HepG2 (cell line): ENCODE results near the gene USP36. TPM values are rescaled to one million over a fixed set of nuclear protein-coding genes. Genes with fewer than 3 reads are reported as not detected.

ENCODE experiments used
- EEA1 ChIP-seq: sonication (generic); formaldehyde crosslinking; IDR thresholded peaks from 2 replicates; pipeline ENCODE4 v1.5.1; 2020; ENCODE audit warnings: mild to moderate bottlenecking, missing genetic modification reagents, borderline replicate concordance
- ELF3 ChIP-seq: IDR thresholded peaks from 2 replicates; pipeline ENCODE4 v1.6.1; 2016; ENCODE audit warnings: missing genetic modification reagents, missing compliant biosample characterization
- GATAD1 ChIP-seq: IDR thresholded peaks from 2 replicates; pipeline ENCODE4 v1.6.1; 2016; ENCODE audit warnings: missing genetic modification reagents, missing compliant biosample characterization
- GATAD2A ChIP-seq: IDR thresholded peaks from 2 replicates; pipeline ENCODE4 v1.6.1; 2016
- HIVEP1 ChIP-seq: sonication (generic); formaldehyde crosslinking; IDR thresholded peaks from 2 replicates; pipeline ENCODE4 v1.4.0; 2020; ENCODE audit warnings: mild to moderate bottlenecking, missing genetic modification reagents
- HMG20A ChIP-seq: IDR thresholded peaks from 2 replicates; pipeline ENCODE4 v1.6.1; 2016; ENCODE audit warnings: borderline replicate concordance
- JDP2 ChIP-seq: sonication (generic); formaldehyde crosslinking; IDR thresholded peaks from 2 replicates; pipeline ENCODE4 v1.8.1; 2022; ENCODE audit warnings: missing genetic modification reagents, borderline replicate concordance
- JUNB ChIP-seq: sonication (generic); formaldehyde crosslinking; IDR thresholded peaks from 2 replicates; pipeline ENCODE4 v1.8.0; 2022; ENCODE audit warnings: missing genetic modification reagents, mild to moderate bottlenecking, borderline replicate concordance
- JUND ChIP-seq: sonication (generic); formaldehyde crosslinking; IDR thresholded peaks from 2 replicates; pipeline ENCODE4 v1.8.0; 2022; ENCODE audit warnings: mild to moderate bottlenecking, missing genetic modification reagents
- MBD4 ChIP-seq: IDR thresholded peaks from 2 replicates; pipeline ENCODE4 v1.6.1; 2012; ENCODE audit warnings: low read length, inconsistent platforms, borderline replicate concordance
- PPARG ChIP-seq: conservative IDR thresholded peaks from 2 replicates; pipeline ENCODE4 v1.6.1; 2016; ENCODE audit warnings: missing biosample characterization, missing genetic modification reagents
- SALL2 ChIP-seq: sonication (generic); formaldehyde crosslinking; IDR thresholded peaks from 2 replicates; pipeline ENCODE4 v1.8.1; 2023; ENCODE audit warnings: mild to moderate bottlenecking, missing genetic modification reagents, inconsistent platforms
- SP1 ChIP-seq, 2 experiments: fragments of 450-650 bp in 1 of 2; sonication (generic) in 1 of 2; formaldehyde crosslinking in 1 of 2; IDR thresholded peaks; 2 replicates each; pipeline versions ENCODE4 v1.4.0 to v1.6.1; 2016 to 2020; ENCODE audit warnings: missing genetic modification reagents in 1 of 2
- TBX2 ChIP-seq: sonication (generic); formaldehyde crosslinking; IDR thresholded peaks from 2 replicates; pipeline ENCODE4 v1.5.0; 2020; ENCODE audit warnings: missing genetic modification reagents, mild to moderate bottlenecking, borderline replicate concordance
- THYN1 ChIP-seq: sonication (generic); formaldehyde crosslinking; IDR thresholded peaks from 2 replicates; pipeline ENCODE4 v1.8.1; 2023; ENCODE audit warnings: low read depth, mild to moderate bottlenecking, moderate library complexity, missing genetic modification reagents, borderline replicate concordance
- ZFP36L2 ChIP-seq: sonication (generic); formaldehyde crosslinking; IDR thresholded peaks from 2 replicates; pipeline ENCODE4 v1.4.0; 2020; ENCODE audit warnings: missing genetic modification reagents
- ZNF75D ChIP-seq: sonication (generic); formaldehyde crosslinking; IDR thresholded peaks from 2 replicates; pipeline ENCODE4 v1.8.1; 2023; ENCODE audit warnings: missing genetic modification reagents, mild to moderate bottlenecking, borderline replicate concordance
- polyA plus RNA-seq, 8 experiments: library from polyadenylated mRNA; depleted of rRNA in 3 of 8; stranded (reverse) in 7 of 8; unstranded in 1 of 8; fragments of >200 nt; fragmentation: Illumina TruSeq in 4 of 8; extraction: Trizol in 4 of 8; gene quantifications; 2 replicates each; pipeline versions ENCODE4 v1.2.1 to v1.2.3, GENCODE V29; 2011 to 2016; ENCODE audit warnings: low read depth in 4 of 8, missing spikeins in 1 of 8, mixed read lengths in 1 of 8; ENCODE audit not compliant: insufficient read depth in 1 of 8
- total RNA-seq, 5 experiments: library from RNA; depleted of rRNA; stranded (reverse); fragments of >200 nt; fragmentation: Illumina TruSeq; extraction: Trizol; gene quantifications; 2 replicates each; pipeline ENCODE4 v1.2.3, GENCODE V29; 2016; ENCODE audit warnings: low read depth in 1 of 5
- TF ChIP-seq, protein P1 (sequence below): sonication (generic); formaldehyde crosslinking; IDR thresholded peaks from 2 replicates; pipeline ENCODE4 v1.5.0; 2020; ENCODE audit warnings: missing genetic modification reagents
- TF ChIP-seq, protein P2 (sequence below): sonication (generic); formaldehyde crosslinking; IDR thresholded peaks from 2 replicates; pipeline ENCODE4 v1.9.0; 2021; ENCODE audit warnings: missing genetic modification reagents, borderline replicate concordance
- TF ChIP-seq, protein P3 (sequence below): sonication (generic); formaldehyde crosslinking; IDR thresholded peaks from 2 replicates; pipeline ENCODE4 v1.5.0; 2020; ENCODE audit warnings: mild to moderate bottlenecking, low read depth, missing genetic modification reagents, borderline replicate concordance
- TF ChIP-seq, protein P4 (sequence below): sonication (generic); formaldehyde crosslinking; IDR thresholded peaks from 2 replicates; pipeline ENCODE4 v1.4.0; 2020; ENCODE audit warnings: missing genetic modification reagents, low read depth, mild to moderate bottlenecking, borderline replicate concordance
- TF ChIP-seq, protein P5 (sequence below): sonication (generic); formaldehyde crosslinking; IDR thresholded peaks from 2 replicates; pipeline ENCODE4 v1.4.0; 2020; ENCODE audit warnings: missing genetic modification reagents, borderline replicate concordance

Gene USP36
- total and polyA plus RNA-seq, 2 of the 13 experiments (the other 11 are each of a cell fraction or from before 2014, with no cell fraction given) = 29.6 to 45.9 TPM

DNA sequence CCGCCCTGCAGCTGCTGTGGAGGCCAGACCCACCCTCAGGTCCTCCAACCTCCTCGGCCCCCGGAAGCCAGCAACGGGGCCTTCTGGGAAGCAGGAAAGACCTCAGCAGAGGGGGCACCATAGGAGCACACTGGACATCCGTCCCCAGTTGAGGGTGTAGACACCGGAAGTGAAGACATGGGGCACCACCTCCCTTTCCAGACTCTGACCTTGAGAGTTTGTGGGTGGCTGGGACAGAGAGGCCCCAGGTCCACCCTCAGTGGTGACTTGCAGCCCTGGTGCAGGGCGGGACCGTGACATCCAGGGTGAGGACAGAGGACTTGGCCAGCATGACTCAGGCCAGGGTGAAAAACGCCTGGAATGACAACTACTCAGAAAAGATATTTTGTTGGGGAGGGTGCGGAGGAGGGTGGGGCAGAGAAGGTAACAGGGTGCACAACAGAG lies 42.5 kb upstream of the USP36 start (continued):
- TF ChIP-seq, protein P1, sequence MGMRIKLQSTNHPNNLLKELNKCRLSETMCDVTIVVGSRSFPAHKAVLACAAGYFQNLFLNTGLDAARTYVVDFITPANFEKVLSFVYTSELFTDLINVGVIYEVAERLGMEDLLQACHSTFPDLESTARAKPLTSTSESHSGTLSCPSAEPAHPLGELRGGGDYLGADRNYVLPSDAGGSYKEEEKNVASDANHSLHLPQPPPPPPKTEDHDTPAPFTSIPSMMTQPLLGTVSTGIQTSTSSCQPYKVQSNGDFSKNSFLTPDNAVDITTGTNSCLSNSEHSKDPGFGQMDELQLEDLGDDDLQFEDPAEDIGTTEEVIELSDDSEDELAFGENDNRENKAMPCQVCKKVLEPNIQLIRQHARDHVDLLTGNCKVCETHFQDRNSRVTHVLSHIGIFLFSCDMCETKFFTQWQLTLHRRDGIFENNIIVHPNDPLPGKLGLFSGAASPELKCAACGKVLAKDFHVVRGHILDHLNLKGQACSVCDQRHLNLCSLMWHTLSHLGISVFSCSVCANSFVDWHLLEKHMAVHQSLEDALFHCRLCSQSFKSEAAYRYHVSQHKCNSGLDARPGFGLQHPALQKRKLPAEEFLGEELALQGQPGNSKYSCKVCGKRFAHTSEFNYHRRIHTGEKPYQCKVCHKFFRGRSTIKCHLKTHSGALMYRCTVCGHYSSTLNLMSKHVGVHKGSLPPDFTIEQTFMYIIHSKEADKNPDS (CRISPR knock-in tag) = no peak
- TF ChIP-seq EEA1 (CRISPR knock-in tag) = no peak
- TF ChIP-seq, protein P2, sequence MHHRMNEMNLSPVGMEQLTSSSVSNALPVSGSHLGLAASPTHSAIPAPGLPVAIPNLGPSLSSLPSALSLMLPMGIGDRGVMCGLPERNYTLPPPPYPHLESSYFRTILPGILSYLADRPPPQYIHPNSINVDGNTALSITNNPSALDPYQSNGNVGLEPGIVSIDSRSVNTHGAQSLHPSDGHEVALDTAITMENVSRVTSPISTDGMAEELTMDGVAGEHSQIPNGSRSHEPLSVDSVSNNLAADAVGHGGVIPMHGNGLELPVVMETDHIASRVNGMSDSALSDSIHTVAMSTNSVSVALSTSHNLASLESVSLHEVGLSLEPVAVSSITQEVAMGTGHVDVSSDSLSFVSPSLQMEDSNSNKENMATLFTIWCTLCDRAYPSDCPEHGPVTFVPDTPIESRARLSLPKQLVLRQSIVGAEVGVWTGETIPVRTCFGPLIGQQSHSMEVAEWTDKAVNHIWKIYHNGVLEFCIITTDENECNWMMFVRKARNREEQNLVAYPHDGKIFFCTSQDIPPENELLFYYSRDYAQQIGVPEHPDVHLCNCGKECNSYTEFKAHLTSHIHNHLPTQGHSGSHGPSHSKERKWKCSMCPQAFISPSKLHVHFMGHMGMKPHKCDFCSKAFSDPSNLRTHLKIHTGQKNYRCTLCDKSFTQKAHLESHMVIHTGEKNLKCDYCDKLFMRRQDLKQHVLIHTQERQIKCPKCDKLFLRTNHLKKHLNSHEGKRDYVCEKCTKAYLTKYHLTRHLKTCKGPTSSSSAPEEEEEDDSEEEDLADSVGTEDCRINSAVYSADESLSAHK = no peak
- TF ChIP-seq THYN1 (CRISPR knock-in tag) = no peak
- no peak for TF ChIP-seq TBX2 (CRISPR knock-in tag)
- TF ChIP-seq GATAD2A (CRISPR knock-in tag) = peak; percentile 42
- 0 out of 2 replicates have a peak, but pooled peaks have one; percentile 33 for TF ChIP-seq PPARG (CRISPR knock-in tag)
- TF ChIP-seq JUNB (CRISPR knock-in tag) = no peak
- TF ChIP-seq, protein P3, sequence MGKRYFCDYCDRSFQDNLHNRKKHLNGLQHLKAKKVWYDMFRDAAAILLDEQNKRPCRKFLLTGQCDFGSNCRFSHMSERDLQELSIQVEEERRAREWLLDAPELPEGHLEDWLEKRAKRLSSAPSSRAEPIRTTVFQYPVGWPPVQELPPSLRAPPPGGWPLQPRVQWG (CRISPR knock-in tag) = no peak
- TF ChIP-seq JUND = 0 out of 2 replicates have a peak, but pooled peaks have one; percentile 22
- TF ChIP-seq SP1 (IDR thresholded peaks at IDR 0.05) = no peak
- peak; percentile 21; the same call in 1 of the 2 replicates for TF ChIP-seq SP1 (CRISPR knock-in tag; IDR thresholded peaks at IDR 0.05)
- TF ChIP-seq GATAD1 (CRISPR knock-in tag) = peak; percentile 78
- peak; percentile 60 for TF ChIP-seq HIVEP1 (CRISPR knock-in tag)
- TF ChIP-seq, protein P4, sequence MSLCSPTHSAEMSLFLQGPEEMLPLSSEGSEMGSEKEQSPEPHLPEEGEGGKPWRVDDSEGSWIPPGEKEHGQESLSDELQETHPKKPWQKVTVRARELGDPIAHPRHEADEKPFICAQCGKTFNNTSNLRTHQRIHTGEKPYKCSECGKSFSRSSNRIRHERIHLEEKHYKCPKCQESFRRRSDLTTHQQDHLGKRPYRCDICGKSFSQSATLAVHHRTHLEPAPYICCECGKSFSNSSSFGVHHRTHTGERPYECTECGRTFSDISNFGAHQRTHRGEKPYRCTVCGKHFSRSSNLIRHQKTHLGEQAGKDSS (CRISPR knock-in tag) = 0 out of 2 replicates have a peak, but pooled peaks have one; percentile 17
- TF ChIP-seq ZFP36L2 (CRISPR knock-in tag) = no peak
- 0 out of 2 replicates have a peak, but pooled peaks have one; percentile 17 for TF ChIP-seq ELF3 (CRISPR knock-in tag)
- TF ChIP-seq, protein P5, sequence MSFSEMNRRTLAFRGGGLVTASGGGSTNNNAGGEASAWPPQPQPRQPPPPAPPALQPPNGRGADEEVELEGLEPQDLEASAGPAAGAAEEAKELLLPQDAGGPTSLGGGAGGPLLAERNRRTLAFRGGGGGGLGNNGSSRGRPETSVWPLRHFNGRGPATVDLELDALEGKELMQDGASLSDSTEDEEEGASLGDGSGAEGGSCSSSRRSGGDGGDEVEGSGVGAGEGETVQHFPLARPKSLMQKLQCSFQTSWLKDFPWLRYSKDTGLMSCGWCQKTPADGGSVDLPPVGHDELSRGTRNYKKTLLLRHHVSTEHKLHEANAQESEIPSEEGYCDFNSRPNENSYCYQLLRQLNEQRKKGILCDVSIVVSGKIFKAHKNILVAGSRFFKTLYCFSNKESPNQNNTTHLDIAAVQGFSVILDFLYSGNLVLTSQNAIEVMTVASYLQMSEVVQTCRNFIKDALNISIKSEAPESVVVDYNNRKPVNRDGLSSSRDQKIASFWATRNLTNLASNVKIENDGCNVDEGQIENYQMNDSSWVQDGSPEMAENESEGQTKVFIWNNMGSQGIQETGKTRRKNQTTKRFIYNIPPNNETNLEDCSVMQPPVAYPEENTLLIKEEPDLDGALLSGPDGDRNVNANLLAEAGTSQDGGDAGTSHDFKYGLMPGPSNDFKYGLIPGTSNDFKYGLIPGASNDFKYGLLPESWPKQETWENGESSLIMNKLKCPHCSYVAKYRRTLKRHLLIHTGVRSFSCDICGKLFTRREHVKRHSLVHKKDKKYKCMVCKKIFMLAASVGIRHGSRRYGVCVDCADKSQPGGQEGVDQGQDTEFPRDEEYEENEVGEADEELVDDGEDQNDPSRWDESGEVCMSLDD (CRISPR knock-in tag) = peak; percentile 77; the same call in 1 of the 2 replicates
- no peak for TF ChIP-seq HMG20A (CRISPR knock-in tag)
- no peak for TF ChIP-seq ZNF75D (CRISPR knock-in tag)
- TF ChIP-seq MBD4 = no peak
- TF ChIP-seq JDP2 (CRISPR knock-in tag) = no peak
- no peak for TF ChIP-seq SALL2 (CRISPR knock-in tag)
